Tibial nerve (tissue), 4 donors: ENCODE measurements around the gene FAM114A2. TPM values are rescaled to one million over a fixed set of nuclear protein-coding genes. Genes with fewer than 3 reads are reported as not detected.

Source experiments
- DNase-seq, 2 donors: peaks; one replicate each; pipeline ENCODE4 v3.0.0-alpha.2; 2019; ENCODE audit warnings: low spot score in 2 of 2
- H3K27ac ChIP-seq, 4 donors: fragments of 200-600 bp; sonication (generic) in 3 of 4; one replicate each; pipeline ENCODE4 v1.5.1; 2017 to 2019; ENCODE audit warnings: mild to moderate bottlenecking in 1 of 4
- H3K27me3 ChIP-seq, 2 donors: fragments of 200-600 bp; sonication (generic) in 1 of 2; one replicate each; pipeline versions ENCODE4 v1.5.1 to v1.6.0; 2017 to 2019
- H3K36me3 ChIP-seq, 3 donors: fragments of 200-600 bp; sonication (generic); one replicate each; pipeline ENCODE4 v1.5.1; 2018 to 2019
- H3K4me1 ChIP-seq, 4 donors: fragments of 200-600 bp; sonication (generic) in 3 of 4; one replicate each; pipeline ENCODE4 v1.5.1; 2017 to 2019
- H3K4me3 ChIP-seq, 4 donors: fragments of 200-600 bp; sonication (generic) in 3 of 4; one replicate each; pipeline ENCODE4 v1.5.1; 2017 to 2019; ENCODE audit warnings: mild to moderate bottlenecking in 1 of 4, moderate library complexity in 1 of 4
- H3K9me3 ChIP-seq, 4 donors: fragments of 200-600 bp; sonication (generic) in 3 of 4; one replicate each; pipeline ENCODE4 v1.5.1; 2017 to 2019
- CTCF ChIP-seq, 5 experiments: fragments of 200-600 bp in 3 of 5; fragments of 450-650 bp in 2 of 5; sonication (generic) in 3 of 5; IDR thresholded peaks; one replicate each; pipeline ENCODE4 v1.5.1; 2016 to 2019; ENCODE audit warnings: antibody characterized with exemption in 5 of 5, mild to moderate bottlenecking in 3 of 5, moderate library complexity in 2 of 5
- EP300 ChIP-seq, 2 donors: sonication (generic); formaldehyde crosslinking; IDR thresholded peaks; one replicate each; pipeline ENCODE4 v1.6.1; 2017; ENCODE audit warnings: antibody characterized with exemption in 2 of 2, mild to moderate bottlenecking in 1 of 2
- POLR2A ChIP-seq, 2 donors: fragments of 450-650 bp; IDR thresholded peaks; one replicate each; pipeline ENCODE4 v1.6.1; 2017; ENCODE audit warnings: antibody characterized with exemption in 2 of 2, mild to moderate bottlenecking in 2 of 2, moderate library complexity in 2 of 2
- WGBS, 2 donors: methylation state at CpG; one replicate each; pipeline ENCODE4 v1.1.5; 2018; 5-methylcytosine and 5-hydroxymethylcytosine counted together
- total RNA-seq, 4 donors: library from RNA; depleted of rRNA; stranded (reverse); fragments of >200 nt; gene quantifications; one replicate each; pipeline ENCODE4 v1.1.0, GENCODE V29; 2016

FAM114A2 gene
- total RNA-seq, 4 donors from 2014 or later = 10.5 to 19.7 (median 13.6) TPM

GRCh38 chr5:153952893-153953292 lies 85.8 kb downstream of the FAM114A2 start:
- TF ChIP-seq POLR2A (IDR thresholded peaks at IDR 0.05) (no peak), EP300 (IDR thresholded peaks at IDR 0.05) (no peak), CTCF (IDR thresholded peaks at IDR 0.05) (no peak)
- peak overlapping the region in 1 of 4 donors; percentile 50 for H3K27ac ChIP-seq
- WGBS, 2 donors = 68 to 72% methylated on average over 2 of the region's 2 CpGs
- H3K4me3 ChIP-seq = no peak overlapping the region
- no peaks in the 10 kb centered on the region for H3K9me3 ChIP-seq
- H3K27me3 ChIP-seq = no peaks in the 10 kb centered on the region
- no peaks in the 10 kb centered on the region for H3K36me3 ChIP-seq
- no peak for DNase-seq
- H3K4me1 ChIP-seq = no peaks in the 10 kb centered on the region

- no peaks in the 10 kb centered on the region for H3K27me3 ChIP-seq
- no peak overlapping the region for H3K4me3 ChIP-seq
- H3K27ac ChIP-seq = no peak overlapping the region
- H3K36me3 ChIP-seq = no peaks in the 10 kb centered on the region
- no peak for TF ChIP-seq POLR2A (IDR thresholded peaks at IDR 0.05)
- no peak for TF ChIP-seq EP300 (IDR thresholded peaks at IDR 0.05)
- no peak for TF ChIP-seq CTCF (IDR thresholded peaks at IDR 0.05)
- H3K9me3 ChIP-seq = no peaks in the 10 kb centered on the region
- DNase-seq = no peak
- no peaks in the 10 kb centered on the region for H3K4me1 ChIP-seq
- WGBS, 2 donors = 83 to 91% methylated on average over 1 of the region's 1 CpG
Observed at GRCh38 chr5:153952057-153952456, 86.7 kb downstream of the FAM114A2 start.

GRCh38 chr5:153941265-153941664 lies 97.4 kb downstream of the FAM114A2 start:
- WGBS, 2 donors = 94% methylated on average over 3 of the region's 3 CpGs

More at GRCh38 chr5:153941265-153941664, 97.4 kb downstream of the FAM114A2 start:
- no peak overlapping the region for H3K4me3 ChIP-seq
- H3K27ac ChIP-seq = no peak overlapping the region
- H3K27me3 ChIP-seq = no peaks in the 10 kb centered on the region
- no peak for DNase-seq
- TF ChIP-seq CTCF (IDR thresholded peaks at IDR 0.05) (no peak), EP300 (IDR thresholded peaks at IDR 0.05) (no peak)
- H3K9me3 ChIP-seq = peaks cover 0 to 51% (median 0%) of the 10 kb centered on the region in 4 donors
- no peaks in the 10 kb centered on the region for H3K36me3 ChIP-seq
- no peaks in the 10 kb centered on the region for H3K4me1 ChIP-seq

Other genes starting within 250 kb of the FAM114A2 start
- gene MFAP3, start 57 bp upstream of the FAM114A2 start, total RNA-seq = 10 to 100 TPM; 15.7 to 45.9 (median 36.4) TPM
- 10 to 100 TPM; 24.1 to 41.2 (median 26.7) TPM for gene GALNT10, start 151.8 kb upstream of the FAM114A2 start, total RNA-seq